GM04504 (cell line): ENCODE data around the gene ARHGEF17.
"Not testable (repeated sequence)": the region's sequence is repeated elsewhere in the genome, so short reads cannot be mapped to it uniquely, and the experiment has no call there.

Experiments
- DNase-seq: peaks from one replicate; pipeline ENCODE4 v3.0.0-alpha.2; 2012; ENCODE audit warnings: low read depth

Gene ARHGEF17

GRCh38 chr11:73308003-73308960 lies at the start of gene ARHGEF17:
TSS of gene ARHGEF17 (plus strand) at chr11:73308276. CDS start at chr11:73308639, 363 bp downstream.
- no peak for DNase-seq

- no peak for DNase-seq
Observed at GRCh38 chr11:73259406-73260126, 48.5 kb upstream of the ARHGEF17 start.

- no peak for DNase-seq
Observed at GRCh38 chr11:73260127-73260457, 48.0 kb upstream of the ARHGEF17 start.

GRCh38 chr11:73262851-73263495 lies 45.1 kb upstream of the ARHGEF17 start:
- DNase-seq: no peak

GRCh38 chr11:73263640-73264039 lies 44.4 kb upstream of the ARHGEF17 start:
- no peak for DNase-seq

GRCh38 chr11:73265278-73265810 lies 42.7 kb upstream of the ARHGEF17 start:
- DNase-seq: no peak

- no peak for DNase-seq
Observed at GRCh38 chr11:73265853-73266645, 42.0 kb upstream of the ARHGEF17 start.

- DNase-seq: no peak
Observed at GRCh38 chr11:73266646-73267020, 41.4 kb upstream of the ARHGEF17 start.

- DNase-seq: no peak
Observed at GRCh38 chr11:73267122-73267846, 40.8 kb upstream of the ARHGEF17 start.

GRCh38 chr11:73267906-73268540 lies 40.1 kb upstream of the ARHGEF17 start:
- DNase-seq: no peak

GRCh38 chr11:73268671-73269271 lies 39.3 kb upstream of the ARHGEF17 start:
- no peak for DNase-seq

GRCh38 chr11:73269459-73270015 lies 38.5 kb upstream of the ARHGEF17 start:
- DNase-seq: no peak

- no peak for DNase-seq
Observed at GRCh38 chr11:73270016-73270854, 37.8 kb upstream of the ARHGEF17 start.

GRCh38 chr11:73270855-73271477 lies 37.1 kb upstream of the ARHGEF17 start:
- no peak for DNase-seq

GRCh38 chr11:73271478-73271865 lies 36.6 kb upstream of the ARHGEF17 start:
- DNase-seq: not testable (repeated sequence)

- no peak for DNase-seq
Observed at GRCh38 chr11:73271936-73272679, 36.0 kb upstream of the ARHGEF17 start, which contains the start of gene P2RY6. TSS of gene P2RY6 (plus strand) at chr11:73272338. CDS start at chr11:73296519, 24,181 bp downstream.

- no peak for DNase-seq
Observed at GRCh38 chr11:73272680-73273038, 35.4 kb upstream of the ARHGEF17 start.
